CD4-positive, alpha-beta T cell treated with Interferon gamma for 1 hour (primary cell): ENCODE results near the gene TMEM87B.
A peak's percentile ranks its signal among the peaks of the same experiment; 100 is the strongest.
"Not testable (repeated sequence)": the region's sequence is repeated elsewhere in the genome, so short reads cannot be mapped to it uniquely, and the experiment has no call there.

ENCODE experiments used
- DNase-seq: peaks from one replicate; pipeline ENCODE4 v3.0.0-alpha.2; 2020

TMEM87B gene

DNA sequence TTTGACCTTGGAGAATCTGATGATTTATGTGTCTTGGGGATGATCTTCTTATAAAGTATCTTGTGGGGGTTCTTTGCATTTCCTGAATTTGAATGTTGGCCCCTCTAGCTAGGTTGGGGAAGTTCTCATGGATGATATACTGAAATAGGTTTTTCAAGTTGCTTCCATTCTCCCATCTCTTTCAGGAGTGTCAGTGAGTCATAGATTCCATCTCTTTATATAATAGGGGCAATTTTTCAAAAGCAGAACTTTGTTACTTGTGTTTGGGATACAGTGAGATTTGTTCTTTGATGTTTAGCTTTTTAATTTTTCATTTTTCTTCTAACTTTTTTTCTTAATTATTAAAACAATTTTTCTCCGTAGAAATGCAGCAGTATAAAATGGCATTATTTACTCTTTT is 19.4 kb downstream of the TMEM87B start:
- DNase-seq, result no peak

DNA sequence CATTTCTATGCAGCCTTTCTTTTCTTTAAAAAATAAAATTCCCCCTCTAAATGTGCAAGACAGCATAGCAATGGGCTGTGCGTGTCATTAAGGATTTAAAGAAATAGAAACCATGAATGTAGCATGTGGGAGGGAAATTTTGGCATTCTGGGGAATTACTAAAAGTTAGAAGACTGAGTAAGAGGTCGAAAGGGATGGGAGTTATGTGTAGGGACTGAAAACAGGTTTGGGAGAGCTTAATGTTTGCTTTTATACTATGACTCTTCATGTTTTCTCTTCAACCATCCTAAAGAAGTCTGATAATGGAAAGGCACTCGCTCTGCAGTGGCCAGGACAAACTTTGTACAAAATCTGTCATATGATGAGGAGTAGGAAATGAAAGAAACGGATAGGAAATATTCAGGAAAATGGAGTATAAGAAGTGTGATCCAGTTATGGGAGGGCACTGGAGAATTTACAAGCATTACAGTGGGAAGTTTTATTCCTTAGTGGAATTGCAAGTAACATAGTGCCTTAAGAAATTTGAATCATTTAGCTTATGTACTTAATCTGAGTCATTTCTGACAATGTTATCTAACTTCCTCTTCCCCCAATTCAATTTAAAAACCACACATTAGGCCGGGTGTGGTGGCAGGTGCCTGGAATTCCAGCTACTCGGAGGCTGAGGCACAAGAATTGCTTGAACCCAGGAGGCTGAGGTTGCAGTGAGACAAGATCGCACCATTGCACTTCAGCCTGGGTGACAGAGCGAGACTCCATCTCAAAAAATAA is 20.6 kb downstream of the TMEM87B start:
- DNase-seq, result no peak

DNA sequence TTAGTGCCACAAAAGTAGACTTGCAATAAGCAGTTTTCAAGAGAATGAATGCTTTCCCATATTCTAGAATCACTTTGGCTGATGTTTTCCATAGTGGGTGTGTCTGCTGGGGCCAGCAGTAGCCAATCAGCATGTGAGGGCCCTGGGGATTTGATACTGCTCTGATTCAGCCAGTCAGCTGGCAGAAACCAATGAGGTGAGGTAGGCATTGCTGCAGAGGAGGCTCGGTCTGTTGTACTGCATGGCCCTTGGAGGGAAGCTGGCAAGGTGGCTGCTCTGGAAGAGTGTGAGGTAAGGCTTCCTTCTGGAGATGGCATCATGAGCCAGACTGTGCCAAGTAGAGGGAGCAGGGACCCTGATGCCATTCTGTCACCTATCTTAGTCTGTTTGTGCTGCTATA is 22.7 kb downstream of the TMEM87B start:
- no peak for DNase-seq

DNA sequence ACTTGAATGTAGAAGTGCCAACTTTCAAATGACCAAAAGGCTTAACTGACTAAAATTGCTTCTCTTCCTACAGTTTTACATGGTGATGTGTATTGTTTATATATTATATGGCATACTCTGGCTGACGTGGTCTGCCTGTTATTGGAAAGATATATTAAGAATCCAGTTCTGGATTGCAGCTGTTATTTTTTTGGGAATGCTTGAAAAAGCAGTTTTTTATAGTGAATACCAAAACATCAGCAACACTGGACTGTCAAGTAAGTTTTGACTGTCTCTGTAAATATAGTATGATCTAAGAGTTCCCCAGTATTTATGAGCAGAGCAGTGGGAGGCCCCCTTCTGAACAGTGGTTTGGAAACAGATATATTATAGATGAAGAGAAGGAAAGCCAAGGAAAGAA is 26.2 kb downstream of the TMEM87B start:
- no peak for DNase-seq

DNA sequence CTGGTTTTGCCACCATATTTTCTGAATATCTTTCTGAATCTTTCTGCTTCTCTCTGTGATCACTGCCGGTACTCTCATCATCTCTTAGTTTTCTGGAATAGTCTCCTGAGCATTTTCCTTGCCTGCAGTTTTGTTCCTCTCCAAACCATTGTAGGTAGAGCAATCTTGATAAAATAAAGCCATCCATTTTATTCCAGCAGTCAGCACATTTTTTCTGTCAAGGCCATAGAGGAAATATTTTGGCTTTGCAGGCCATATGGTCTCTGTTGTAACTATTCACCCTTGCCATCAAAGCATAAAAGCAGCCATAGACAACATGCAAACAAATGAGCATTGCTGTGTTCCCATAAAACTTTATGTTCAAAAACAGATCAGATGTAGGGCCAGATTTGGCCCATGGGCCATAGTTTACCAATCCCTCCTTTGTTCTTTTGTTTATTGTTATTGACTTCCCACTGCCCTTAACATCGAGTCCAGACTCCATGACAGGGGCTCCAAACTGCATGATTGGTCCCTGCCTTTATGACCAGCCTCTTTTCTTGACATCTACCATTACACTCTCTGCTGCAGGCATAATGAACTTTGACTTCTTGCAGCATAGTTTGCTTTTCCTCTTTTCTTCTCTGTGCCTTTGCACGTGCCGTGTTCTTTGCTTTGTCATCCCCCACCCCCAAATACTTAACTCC is 29.8 kb downstream of the TMEM87B start:
- DNase-seq, result no peak

DNA sequence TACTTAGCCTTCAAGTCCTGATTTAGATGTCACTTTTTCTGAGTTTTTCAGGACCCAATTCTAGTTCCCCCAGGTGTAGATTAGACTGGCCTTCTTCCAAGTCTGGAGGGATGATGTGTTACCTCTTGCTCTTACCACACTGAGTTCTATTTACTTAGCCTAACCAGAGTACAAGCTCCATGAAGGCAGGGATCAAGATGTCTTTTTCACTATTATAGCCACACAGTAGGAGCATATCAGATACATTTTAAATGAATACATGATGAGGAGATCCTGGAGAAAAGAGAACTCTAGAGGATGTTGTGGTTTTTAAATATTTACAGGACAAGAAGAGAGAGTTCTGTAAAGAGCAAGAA is 30.3 kb downstream of the TMEM87B start:
- no peak for DNase-seq

DNA sequence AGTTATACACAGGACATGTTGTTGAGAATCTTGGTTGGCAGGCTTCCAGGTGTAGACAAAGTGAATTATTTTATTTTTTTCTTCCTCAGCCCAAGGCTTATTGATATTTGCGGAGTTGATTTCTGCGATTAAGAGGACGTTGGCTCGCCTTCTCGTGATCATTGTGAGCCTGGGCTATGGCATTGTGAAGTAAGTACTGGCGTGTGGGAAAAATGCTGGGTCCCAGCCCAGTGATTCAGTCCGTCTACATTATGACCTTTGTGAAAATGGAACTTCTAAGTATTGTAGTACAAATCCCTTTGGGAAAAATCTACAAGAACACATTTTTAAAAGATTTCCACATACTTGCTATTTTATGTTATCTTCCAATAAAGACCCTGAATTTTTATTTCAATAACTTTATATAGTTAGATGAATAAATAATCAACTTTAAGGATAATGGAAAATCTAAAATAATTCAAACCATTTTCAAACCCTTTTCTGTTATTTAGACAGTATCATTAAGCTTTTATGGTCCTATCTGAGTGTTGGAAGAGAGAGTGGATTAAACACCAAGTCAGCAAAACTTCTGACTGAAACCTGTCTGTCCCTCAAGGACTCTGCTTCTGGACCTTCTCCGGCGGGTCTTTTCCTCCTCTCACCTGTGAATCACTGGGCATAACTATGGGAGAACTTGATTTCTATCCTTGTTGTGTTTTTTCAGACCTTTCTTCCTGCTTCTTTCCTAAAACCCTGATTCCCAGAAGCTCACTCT is 31.0 kb downstream of the TMEM87B start:
- DNase-seq, result no peak

DNA sequence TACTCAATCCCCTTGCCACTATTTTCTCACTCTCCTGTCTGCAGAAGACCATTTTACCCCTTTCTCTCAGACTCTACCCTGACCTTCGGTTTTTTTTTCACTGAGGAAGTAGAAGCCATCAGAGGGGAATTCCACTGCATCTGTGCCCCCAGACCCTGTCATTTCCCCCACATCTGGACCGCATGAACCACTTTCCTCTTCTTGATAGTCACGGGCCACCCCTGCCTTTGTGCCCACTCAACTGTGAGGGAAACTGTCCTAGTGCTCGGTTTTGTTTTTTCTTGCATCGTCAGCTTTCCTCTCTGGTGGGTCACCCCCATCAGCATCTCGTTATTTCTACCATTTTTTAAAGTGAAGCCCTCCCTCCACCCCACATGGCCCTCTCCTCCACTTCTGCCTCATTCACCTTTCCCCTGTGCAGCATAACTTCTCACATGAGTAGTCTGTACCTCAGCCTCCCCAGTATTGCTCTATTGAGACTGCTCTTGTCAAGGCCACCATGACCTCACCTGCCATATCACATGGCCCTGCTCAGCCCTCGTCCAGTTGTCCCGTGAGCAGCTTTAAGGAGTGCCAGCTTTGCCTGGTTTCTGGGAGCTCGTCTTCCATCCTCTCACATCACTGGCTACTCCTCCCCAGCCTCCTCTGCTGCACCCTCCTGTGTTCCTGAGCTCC is 32.4 kb downstream of the TMEM87B start:
- DNase-seq, result peak; percentile 39

DNA sequence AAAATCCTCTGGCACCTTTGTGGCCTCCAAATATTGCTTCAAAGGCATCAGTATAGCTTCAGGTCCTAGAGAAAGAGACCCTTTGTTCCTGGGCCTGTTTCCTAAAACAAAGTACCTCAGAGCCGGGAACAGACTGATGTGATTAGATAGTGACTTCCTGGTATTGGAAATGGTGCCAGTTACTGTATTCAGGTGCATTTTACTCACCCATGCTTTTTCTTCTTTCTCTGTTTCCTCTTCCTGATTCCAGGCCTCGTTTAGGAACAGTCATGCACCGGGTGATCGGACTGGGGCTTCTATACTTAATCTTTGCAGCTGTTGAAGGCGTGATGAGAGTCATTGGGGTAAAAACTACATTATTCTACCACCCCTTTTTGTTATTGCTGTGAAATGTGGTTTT is 34.3 kb downstream of the TMEM87B start:
- no peak for DNase-seq

DNA sequence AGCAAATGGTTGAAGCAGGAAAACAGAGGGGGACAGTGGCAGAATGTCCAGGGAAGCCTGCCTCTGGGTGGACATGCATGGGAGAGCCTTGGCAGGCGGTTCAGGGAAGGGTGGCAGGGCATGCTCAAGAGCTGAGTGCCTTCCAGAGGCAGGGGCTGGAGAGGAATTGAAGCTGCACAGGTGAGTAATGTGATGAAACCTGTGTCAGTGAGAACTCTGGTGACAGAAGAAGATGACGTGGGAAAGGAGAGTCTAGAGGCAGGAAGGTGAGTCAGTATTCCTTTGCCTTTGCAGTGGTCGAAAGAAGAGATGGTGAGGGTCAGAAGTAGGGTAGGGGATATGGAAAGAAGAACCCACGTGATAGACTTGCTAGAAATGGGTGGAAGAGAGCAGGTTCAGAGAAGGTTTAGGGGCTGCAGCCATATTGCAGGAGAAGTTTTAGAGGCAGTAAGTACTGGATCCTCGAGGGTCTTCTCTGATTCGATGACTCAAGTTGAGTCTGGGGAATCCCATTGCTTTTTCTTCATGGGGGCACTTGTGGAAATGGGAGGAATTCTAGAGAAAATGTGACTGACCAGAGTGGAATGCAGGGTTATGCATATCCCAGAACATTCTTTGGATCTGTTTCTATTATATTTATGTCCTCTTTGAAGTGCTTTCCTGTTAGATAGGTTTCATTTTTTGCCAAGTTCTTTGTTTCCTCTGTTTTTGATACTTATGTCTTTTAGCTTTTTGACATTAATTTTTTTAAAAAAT is 37.4 kb downstream of the TMEM87B start:
- DNase-seq, result no peak

DNA sequence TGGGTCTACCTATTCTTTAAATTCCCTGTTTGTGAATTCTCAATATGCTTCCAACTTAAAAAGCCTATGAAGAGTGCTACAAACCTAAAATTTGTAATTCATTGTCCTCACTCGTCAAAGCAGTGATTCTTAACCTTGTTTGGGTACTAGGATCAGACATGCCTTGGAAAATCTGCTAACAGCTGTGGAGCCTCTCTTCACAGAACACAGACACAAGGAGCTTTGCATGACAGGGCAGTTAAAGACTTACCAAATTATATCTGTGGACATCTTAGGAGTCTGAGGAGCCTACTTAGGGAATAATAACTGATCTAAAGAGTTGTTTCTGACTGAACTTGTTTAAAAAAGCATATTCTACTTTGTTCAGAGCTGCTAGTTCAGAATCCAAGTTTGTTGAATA is 38.1 kb downstream of the TMEM87B start:
- DNase-seq, result no peak

DNA sequence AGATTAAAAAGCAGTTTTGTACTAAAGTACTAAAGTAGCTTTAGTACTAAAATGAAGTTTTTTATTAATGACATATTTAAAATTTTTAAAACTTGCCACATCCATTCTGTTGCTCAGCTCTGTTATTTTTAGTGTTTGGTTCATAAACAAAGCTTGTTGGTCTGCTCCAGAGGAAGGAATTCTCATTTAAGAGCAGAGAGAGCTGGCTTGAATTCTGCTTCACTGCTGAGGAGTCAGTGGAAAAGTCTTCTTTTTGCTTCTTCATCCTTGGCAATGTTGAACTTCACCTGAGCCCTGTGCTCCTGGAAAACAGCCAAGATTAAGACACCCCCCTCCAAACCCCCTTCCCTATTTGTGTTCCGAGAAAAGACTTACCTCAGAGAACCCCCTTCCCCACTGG is 40.6 kb downstream of the TMEM87B start:
- no peak for DNase-seq

DNA sequence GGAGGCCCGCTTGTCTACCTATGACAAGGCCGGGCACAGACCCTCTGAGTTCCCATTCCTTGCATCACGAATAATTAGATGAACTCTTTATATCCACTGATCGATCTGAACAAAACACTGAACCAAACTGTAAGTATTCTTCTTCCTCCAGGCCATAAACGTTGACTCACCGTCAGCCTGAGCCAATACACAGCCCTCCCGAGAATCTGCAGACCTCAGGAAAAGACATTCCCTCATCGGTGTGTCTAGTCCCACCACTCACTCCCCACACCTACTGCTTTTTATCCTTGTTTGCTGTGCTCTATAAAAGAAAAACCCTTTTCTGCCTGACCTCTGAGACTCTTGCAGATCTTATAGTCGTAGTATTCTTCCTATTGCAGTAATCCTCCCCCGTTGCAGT is 41.0 kb downstream of the TMEM87B start:
- DNase-seq, result no peak

DNA sequence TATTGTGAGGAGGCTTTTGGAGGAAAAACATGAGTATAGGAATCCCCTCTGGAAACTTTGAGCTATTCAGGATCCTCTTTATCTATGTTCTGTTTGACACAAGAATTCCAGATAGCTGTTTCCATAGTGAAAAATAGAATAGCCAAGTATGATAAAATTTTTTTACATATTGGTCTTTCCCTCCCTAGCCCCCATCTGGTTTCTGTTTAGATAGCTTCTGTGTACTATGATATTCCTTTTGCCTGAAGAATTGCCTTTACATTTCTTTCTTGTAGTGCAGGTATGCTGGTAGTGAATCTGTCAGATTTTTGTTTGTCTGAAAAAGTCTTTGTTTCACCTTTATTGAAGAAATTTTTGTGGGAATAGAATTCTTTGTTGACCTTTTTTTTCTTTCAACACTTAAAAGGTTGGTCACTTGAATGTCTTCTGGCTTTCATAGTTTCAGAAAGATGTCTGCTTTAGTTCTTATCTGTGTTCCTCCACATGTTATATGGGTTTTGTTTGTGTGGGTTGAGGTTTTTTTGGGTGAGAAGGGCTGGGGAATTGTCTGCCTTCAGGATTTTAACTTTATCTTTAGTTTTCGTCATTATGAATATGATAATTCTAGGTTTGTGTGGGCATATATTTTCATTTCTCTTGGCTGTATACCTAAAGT is 53.2 kb downstream of the TMEM87B start:
- no peak for DNase-seq

DNA sequence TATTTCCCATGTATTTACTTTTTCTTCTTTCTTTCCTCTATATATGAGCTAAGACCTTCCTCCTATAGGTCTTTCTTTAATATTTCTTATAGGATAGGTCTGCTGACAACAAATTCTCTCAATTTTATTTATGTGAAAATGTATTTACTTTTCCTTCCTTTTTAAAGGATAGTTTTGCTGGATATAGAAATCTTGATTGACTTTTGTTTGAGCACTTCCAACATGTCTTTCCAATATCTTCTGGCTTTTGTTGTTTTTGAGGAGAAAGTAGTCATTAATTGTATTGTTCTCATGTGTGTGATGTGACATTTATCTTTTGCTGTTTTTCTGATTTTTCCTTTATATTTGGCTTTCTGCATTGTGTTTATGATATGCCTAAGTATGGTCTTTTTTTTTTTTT is 54.2 kb downstream of the TMEM87B start:
- no peak for DNase-seq

DNA sequence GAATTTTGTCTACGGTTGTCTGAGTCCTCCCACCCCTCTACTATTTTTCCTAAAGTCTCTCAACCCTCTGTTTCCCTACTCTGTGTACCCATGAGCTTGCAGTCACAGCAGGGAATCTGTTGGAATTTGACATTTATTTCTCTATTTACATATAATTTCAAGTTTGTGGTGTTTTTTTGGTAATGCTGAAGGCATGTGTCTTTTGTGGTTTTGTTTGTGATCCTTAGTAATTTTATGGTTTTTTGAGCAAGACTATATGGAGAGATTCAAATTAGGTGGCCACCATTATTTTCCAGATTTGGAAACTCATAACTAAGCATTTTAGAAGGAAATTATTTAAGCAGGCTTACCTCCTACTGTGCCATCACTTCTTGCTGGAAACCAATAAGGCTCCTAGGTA is 55.9 kb downstream of the TMEM87B start:
- no peak for DNase-seq

DNA sequence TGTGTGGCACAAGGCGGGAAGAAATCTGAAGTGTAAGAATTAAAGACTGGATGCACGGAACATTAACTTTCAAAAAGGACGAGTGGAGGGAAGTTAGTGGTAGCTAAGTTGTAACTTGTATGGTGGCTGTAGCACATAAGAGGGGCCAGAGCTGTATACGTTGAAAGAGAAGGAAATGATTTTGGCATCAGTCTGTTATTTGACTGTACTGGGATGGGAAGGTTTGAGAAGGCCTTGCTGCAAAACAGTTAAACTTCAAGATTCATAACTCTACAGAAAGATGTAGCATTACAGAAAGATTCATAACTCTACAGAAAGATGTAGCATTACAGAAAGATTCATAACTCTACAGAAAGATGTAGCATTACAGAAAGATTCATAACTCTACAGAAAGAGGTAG is 58.3 kb downstream of the TMEM87B start:
- DNase-seq, result not testable (repeated sequence)

DNA sequence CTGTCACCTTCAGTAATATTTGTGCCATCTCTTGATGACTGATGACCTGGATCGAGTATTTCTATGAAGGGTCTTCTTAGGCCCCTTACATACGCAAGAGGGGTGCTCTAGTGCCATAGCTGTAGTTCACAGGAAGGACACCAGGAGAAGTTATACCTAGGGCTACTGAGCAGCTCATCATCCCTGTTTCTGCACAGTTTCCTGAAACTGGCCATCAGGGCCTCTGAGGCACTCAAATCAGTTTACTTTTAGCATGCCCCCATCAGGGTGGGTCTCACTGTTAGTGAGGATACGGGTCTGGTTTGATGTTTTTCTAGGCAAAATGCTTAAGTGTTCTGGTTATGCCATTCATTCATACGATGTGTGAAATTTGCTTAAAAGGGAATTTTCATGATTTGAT is 63.1 kb downstream of the TMEM87B start:
- no peak for DNase-seq

DNA sequence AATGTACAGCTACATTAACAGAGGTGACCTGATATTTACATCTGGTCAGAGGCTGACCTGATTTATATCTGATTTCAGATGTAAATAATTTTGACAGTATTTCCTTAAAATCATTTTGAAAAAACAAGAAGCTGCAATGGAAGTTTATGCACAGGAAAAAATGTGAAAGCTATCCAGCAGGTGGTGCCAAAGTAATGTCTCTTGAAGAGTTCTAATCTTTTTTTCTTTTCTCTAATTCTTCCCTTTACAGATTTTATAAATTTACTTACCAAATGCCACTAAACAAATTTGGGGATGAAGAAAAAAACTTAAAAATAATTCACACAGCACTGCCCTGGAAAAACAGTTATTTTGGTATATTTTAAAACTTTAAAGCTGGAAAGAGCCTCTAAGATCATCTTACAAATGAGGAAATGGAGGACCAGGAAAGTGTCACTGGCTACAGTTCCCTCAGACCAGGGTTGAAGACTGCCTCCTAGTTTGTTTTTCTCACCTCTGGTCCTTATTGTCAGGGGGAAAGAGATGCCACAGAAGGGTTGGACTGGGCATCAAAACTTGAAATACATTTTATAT is 66.7 kb downstream of the TMEM87B start:
- no peak for DNase-seq

DNA sequence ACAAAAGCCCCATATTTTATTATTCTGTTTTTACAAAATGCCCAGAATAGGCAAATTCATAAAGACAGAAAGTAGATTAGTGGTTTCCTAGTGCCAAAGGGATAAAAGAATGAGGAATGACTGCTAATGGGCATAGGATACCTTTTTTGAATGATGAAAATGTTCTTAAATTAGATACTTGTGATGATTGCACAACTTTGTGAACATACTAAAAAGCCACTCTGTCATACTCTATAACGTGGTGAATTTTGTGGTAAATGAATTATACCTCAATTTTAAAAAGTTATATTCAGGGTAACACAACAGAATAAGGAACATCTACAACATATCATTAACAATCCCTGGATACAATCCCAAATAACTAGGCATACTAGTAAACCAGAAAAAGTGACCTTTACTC is 74.0 kb downstream of the TMEM87B start:
- DNase-seq, result no peak

DNA sequence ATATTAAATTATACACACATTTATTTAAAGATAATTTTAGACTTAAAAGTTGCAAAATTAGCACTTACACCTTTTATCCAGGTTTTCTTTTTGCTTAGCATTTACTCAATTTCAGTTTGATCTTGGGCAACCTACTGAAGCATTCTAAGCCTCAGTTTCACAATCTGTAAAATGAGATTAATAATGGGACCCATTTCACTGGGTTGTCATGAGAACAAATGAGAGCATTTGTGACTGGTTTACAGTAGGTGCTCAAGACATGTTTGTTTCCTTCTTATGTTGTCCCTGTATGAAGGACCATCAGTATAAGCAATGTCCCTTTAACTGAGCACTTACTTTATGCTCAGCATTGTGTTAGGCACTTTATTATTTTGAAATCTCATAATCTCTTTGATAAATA is 78.3 kb downstream of the TMEM87B start:
- DNase-seq, result no peak

DNA sequence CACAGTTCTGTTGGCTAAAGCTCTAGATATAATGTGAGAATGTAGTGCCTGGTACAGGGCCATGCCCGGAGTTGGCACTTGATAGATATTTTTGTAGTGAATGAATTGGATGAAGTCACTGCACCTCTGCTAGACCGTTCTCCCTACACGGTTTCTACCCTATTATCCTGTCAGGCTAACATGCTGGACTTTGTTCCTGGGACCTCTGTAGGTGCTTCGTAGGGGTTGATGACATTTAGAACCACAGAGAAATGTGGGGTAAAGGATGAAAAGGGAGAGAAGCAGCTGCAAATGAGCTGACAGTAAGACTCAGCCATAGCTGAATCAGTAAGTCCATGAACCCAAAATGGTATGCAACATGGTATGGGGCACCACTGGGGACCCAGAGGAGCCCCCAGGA is 79.1 kb downstream of the TMEM87B start:
- no peak for DNase-seq
